ENCODE data around the gene ASCC1. TPM values are rescaled to one million over a fixed set of nuclear protein-coding genes. Genes with fewer than 3 reads are reported as not detected.

Gene ASCC1
- total and polyA plus RNA-seq, 2 of the 13 experiments (the other 11 are each of a cell fraction or from before 2014, with no cell fraction given): 21.6 to 30.1 TPM

- TF ChIP-seq LCORL (IDR thresholded peaks at IDR 0.05) (no peak), LCORL (CRISPR knock-in tag; IDR thresholded peaks at IDR 0.05) (peak; percentile 25), POLR2G (IDR thresholded peaks at IDR 0.05; ENCODE audit: low read depth, low read length) (peak; percentile 37; the same call in 1 of the 2 replicates), NFKB2 (CRISPR knock-in tag; IDR thresholded peaks at IDR 0.05; ENCODE audit: borderline replicate concordance) (peak; percentile 30; the same call in 1 of the 2 replicates), KAT8 (CRISPR knock-in tag; IDR thresholded peaks at IDR 0.05) (peak; percentile 27), ELF1 (CRISPR knock-in tag; IDR thresholded peaks at IDR 0.05) (no peak; the same call in 1 of the 2 replicates), PAWR (CRISPR knock-in tag; IDR thresholded peaks at IDR 0.05; ENCODE audit: borderline replicate concordance) (0 out of 2 replicates have a peak, but pooled peaks have one; percentile 60), CTCF (CRISPR knock-in tag; IDR thresholded peaks at IDR 0.05) (peak; percentile 64), SOX6 (IDR thresholded peaks at IDR 0.05) (no peak), SOX6 (CRISPR knock-in tag; IDR thresholded peaks at IDR 0.05) (peak; percentile 18; the same call in 1 of the 2 replicates), PHF20 (CRISPR knock-in tag; IDR thresholded peaks at IDR 0.05) (no peak), SAP130 (CRISPR knock-in tag; IDR thresholded peaks at IDR 0.05; ENCODE audit: low read depth) (peak; percentile 65), NFRKB (IDR thresholded peaks at IDR 0.05) (no peak), SALL2 (CRISPR knock-in tag; IDR thresholded peaks at IDR 0.05) (0 out of 2 replicates have a peak, but pooled peaks have one; percentile 16)
Measured at GRCh38 chr10:72086466-72087391, 129.3 kb downstream of the ASCC1 start (continued).

Data from HepG2 (cell line).